ENCODE measurements around the gene OR10A3. TPM values are rescaled to one million over a fixed set of nuclear protein-coding genes. Genes with fewer than 3 reads are reported as not detected.

Gene OR10A3
- total and polyA plus RNA-seq, 2 of the 8 experiments (the other 6 are each of a cell fraction or from before 2014, with no cell fraction given), result not detected

DNA sequence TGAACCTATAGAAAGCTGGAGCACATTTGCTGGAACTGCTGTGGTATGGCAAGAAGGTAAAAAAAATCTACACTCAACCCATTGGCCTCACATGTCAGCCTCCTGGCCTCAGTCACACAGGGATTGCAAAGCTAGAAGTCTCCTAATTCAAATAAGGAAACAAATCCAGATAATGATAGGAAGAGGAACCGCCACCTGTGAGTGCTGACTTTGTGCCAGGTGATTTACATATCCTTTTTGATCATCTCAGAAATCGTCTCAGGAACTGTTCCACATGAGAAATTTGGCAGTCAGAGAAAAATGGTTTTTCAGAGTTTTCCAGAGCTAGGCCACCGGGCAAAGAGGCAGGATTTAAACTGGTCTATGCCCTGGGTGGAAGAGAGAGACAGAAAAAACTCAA is 22.8 kb upstream of the OR10A3 start (continued):
- TF ChIP-seq, protein P1, sequence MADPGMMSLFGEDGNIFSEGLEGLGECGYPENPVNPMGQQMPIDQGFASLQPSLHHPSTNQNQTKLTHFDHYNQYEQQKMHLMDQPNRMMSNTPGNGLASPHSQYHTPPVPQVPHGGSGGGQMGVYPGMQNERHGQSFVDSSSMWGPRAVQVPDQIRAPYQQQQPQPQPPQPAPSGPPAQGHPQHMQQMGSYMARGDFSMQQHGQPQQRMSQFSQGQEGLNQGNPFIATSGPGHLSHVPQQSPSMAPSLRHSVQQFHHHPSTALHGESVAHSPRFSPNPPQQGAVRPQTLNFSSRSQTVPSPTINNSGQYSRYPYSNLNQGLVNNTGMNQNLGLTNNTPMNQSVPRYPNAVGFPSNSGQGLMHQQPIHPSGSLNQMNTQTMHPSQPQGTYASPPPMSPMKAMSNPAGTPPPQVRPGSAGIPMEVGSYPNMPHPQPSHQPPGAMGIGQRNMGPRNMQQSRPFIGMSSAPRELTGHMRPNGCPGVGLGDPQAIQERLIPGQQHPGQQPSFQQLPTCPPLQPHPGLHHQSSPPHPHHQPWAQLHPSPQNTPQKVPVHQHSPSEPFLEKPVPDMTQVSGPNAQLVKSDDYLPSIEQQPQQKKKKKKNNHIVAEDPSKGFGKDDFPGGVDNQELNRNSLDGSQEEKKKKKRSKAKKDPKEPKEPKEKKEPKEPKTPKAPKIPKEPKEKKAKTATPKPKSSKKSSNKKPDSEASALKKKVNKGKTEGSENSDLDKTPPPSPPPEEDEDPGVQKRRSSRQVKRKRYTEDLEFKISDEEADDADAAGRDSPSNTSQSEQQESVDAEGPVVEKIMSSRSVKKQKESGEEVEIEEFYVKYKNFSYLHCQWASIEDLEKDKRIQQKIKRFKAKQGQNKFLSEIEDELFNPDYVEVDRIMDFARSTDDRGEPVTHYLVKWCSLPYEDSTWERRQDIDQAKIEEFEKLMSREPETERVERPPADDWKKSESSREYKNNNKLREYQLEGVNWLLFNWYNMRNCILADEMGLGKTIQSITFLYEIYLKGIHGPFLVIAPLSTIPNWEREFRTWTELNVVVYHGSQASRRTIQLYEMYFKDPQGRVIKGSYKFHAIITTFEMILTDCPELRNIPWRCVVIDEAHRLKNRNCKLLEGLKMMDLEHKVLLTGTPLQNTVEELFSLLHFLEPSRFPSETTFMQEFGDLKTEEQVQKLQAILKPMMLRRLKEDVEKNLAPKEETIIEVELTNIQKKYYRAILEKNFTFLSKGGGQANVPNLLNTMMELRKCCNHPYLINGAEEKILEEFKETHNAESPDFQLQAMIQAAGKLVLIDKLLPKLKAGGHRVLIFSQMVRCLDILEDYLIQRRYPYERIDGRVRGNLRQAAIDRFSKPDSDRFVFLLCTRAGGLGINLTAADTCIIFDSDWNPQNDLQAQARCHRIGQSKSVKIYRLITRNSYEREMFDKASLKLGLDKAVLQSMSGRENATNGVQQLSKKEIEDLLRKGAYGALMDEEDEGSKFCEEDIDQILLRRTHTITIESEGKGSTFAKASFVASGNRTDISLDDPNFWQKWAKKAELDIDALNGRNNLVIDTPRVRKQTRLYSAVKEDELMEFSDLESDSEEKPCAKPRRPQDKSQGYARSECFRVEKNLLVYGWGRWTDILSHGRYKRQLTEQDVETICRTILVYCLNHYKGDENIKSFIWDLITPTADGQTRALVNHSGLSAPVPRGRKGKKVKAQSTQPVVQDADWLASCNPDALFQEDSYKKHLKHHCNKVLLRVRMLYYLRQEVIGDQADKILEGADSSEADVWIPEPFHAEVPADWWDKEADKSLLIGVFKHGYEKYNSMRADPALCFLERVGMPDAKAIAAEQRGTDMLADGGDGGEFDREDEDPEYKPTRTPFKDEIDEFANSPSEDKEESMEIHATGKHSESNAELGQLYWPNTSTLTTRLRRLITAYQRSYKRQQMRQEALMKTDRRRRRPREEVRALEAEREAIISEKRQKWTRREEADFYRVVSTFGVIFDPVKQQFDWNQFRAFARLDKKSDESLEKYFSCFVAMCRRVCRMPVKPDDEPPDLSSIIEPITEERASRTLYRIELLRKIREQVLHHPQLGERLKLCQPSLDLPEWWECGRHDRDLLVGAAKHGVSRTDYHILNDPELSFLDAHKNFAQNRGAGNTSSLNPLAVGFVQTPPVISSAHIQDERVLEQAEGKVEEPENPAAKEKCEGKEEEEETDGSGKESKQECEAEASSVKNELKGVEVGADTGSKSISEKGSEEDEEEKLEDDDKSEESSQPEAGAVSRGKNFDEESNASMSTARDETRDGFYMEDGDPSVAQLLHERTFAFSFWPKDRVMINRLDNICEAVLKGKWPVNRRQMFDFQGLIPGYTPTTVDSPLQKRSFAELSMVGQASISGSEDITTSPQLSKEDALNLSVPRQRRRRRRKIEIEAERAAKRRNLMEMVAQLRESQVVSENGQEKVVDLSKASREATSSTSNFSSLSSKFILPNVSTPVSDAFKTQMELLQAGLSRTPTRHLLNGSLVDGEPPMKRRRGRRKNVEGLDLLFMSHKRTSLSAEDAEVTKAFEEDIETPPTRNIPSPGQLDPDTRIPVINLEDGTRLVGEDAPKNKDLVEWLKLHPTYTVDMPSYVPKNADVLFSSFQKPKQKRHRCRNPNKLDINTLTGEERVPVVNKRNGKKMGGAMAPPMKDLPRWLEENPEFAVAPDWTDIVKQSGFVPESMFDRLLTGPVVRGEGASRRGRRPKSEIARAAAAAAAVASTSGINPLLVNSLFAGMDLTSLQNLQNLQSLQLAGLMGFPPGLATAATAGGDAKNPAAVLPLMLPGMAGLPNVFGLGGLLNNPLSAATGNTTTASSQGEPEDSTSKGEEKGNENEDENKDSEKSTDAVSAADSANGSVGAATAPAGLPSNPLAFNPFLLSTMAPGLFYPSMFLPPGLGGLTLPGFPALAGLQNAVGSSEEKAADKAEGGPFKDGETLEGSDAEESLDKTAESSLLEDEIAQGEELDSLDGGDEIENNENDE (IDR thresholded peaks at IDR 0.05; ENCODE audit: insufficient replicate concordance, low read length), result no peak
- TF ChIP-seq PHF8 (conservative IDR thresholded peaks at IDR 0.05; ENCODE audit: low read depth, low read length) (no peak), POU5F1 (IDR thresholded peaks at IDR 0.05; ENCODE audit: low read depth, low read length) (no peak), SIN3A (conservative IDR thresholded peaks at IDR 0.05 in 1 of 2, IDR thresholded peaks at IDR 0.05 in 1 of 2; ENCODE audit: low read depth in 1 of 2, low read length in 2 of 2) (no peak), GTF2F1 (IDR thresholded peaks at IDR 0.05; ENCODE audit: borderline replicate concordance, low read depth, low read length) (no peak), SAP30 (IDR thresholded peaks at IDR 0.05; ENCODE audit: insufficient read depth, insufficient replicate concordance, low read length) (no peak), SP1 (IDR thresholded peaks at IDR 0.05; ENCODE audit: low read depth, low read length) (no peak), RXRA (IDR thresholded peaks at IDR 0.05; ENCODE audit: insufficient read depth, low read depth, low read length) (no peak), CREB1 (IDR thresholded peaks at IDR 0.05) (no peak), BRCA1 (IDR thresholded peaks at IDR 0.05; ENCODE audit: low read depth, low read length) (no peak)

Measured in H1 (cell line).